Measurements from ENCODE around the gene FAM53C. TPM values are rescaled to one million over a fixed set of nuclear protein-coding genes. Genes with fewer than 3 reads are reported as not detected.

Gene FAM53C
- total RNA-seq, 1 experiment from 2014 or later = 36.4 TPM

DNA sequence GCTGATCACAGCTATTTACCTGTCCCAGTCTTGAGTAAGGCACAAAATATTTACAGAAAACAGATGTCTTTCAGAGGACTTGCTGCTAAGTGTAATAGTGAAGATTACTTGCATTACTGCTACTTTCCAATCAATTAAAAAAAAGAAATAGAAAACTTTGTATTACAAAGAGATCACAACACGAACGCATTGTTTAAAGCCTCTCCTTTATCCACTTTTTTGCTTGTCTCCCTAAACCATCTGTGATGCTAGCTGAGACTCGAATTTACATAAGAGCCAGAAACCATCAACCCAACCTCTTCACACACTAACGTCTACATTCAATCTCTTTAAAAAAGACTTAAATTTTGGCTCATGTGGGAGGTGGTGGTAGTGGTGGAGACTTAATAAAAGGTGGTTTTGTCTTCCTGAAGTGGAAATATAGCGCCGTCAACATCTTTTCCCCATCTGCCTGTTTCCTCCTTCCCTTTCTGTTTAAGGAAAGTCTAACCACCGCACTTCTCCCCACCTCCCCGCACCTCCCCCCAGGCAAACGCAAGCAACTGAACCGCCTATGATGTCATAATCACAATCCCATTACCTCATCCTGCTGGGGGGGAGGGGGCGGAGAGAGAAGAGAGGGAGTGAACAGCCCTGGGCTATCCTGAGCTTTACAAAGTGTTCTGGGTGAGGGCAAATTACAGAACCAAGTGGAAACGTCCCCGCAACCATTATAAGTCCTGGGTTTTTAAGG, 948 bp upstream of the FAM53C start:
- H3K4me1 ChIP-seq (ENCODE audit: control insufficient read depth in 1 of 2, insufficient read depth in 2 of 2, low read length in 2 of 2) = peaks cover 0 to 35% of the 10 kb centered on the region in 2 experiments; a peak in 3 of 4 replicates
- DNase-seq (ENCODE audit: low read depth, low spot score) = peak; percentile 81
- BruUV-seq (replicated peaks) = TSS peak; percentile 98
- ChIA-PET RAD21 (ENCODE audit: low non-redundant PET in 1 of 2, low total read pairs in 2 of 2, uncharacterized antibody in 2 of 2, unreplicated experiment in 2 of 2) (no interaction called here), CTCF (interaction anchor here (1.6 kb wide), 1 partner anchor 15 kb away, joined by 10 read pairs; the partner anchor contains the start of gene KDM3B), POLR2A (interaction anchor here (1.2 to 6.5 kb wide), 3 partner anchors 15 to 206 kb away, joined by 3 to 59 read pairs (median 5); partner anchors contain the start of genes ETF1, KDM3B and KIF20A)
- H3K9me2 ChIP-seq (ENCODE audit: insufficient read depth) = no peaks in the 10 kb centered on the region
- H3K36me3 ChIP-seq (ENCODE audit: control insufficient read depth in 1 of 2, insufficient read depth in 2 of 2, low read length in 2 of 2) = peaks cover 7 to 14% of the 10 kb centered on the region in 2 experiments; a peak in 3 of 4 replicates
- H3K9ac ChIP-seq (ENCODE audit: low read length) = peak overlapping the region; percentile 80
- H3K27ac ChIP-seq (ENCODE audit: low read depth, low read length) = peak overlapping the region; percentile 85
- intact Hi-C loops (cut with micrococcal nuclease) = no loop called here
- H3K27me3 ChIP-seq (ENCODE audit: insufficient read depth, low read length) = no peaks in the 10 kb centered on the region
- H4K20me1 ChIP-seq (ENCODE audit: insufficient read depth) = no peaks in the 10 kb centered on the region
- no peaks in the 10 kb centered on the region for H3K9me3 ChIP-seq (ENCODE audit: control insufficient read depth in 1 of 2, insufficient read depth in 1 of 2, low read depth in 1 of 2, low read length in 2 of 2)
- H2AFZ ChIP-seq (ENCODE audit: low read depth, low read length, poor library complexity, severe bottlenecking) = peak overlapping the region; percentile 41
- H3K79me2 ChIP-seq (ENCODE audit: insufficient read depth, low read length) = peaks cover 36% of the 10 kb centered on the region
- peak; percentile 50 for ATAC-seq
- H3K4me2 ChIP-seq (ENCODE audit: low read length) = peak overlapping the region; percentile 88
- peak overlapping the region; percentile 67 to 74 for H3K4me3 ChIP-seq (replicated peaks in 1 of 2; ENCODE audit: low read depth in 1 of 2, low read length in 2 of 2)
- TF ChIP-seq YY1 (IDR thresholded peaks at IDR 0.05; ENCODE audit: extremely low read depth, insufficient replicate concordance, low read depth, low read length) = peak; percentile 53
- TF ChIP-seq ELF1 (IDR thresholded peaks at IDR 0.05; ENCODE audit: borderline replicate concordance, low read depth) = no peak

DNA sequence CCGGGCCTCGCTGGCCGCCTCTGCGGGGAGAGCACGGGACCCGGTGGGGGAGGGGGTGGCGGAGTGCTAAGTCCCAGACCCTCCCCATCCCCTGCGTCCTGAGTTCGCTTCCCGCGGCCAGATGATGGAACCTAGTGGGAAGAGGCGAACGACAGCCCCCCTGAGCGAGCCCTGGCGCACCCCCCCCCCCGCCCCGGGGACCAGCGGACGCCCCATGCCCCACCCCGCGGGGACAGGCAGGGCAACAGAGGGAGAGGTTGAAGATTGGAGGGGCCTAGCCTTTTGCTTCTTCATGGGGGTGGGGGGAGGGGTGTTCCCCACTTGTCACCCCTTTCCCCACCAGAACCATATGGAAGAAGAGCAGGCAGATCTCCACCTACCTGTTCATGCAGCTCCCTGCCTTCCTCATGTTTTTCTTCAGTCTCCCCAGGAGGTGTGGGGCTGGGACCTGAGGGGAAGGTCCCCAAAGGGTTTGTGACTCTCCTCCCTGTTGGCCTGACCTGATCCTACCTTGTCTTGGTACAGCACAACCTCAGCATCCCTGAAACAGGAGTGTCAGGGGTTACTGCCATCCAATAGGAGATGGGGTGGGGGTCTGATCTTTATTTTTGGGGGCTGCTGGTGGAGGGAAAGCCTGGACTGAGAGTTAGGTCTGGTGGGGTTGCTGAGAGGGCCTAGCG, 485 bp downstream of the FAM53C start:
- Histone ChIP-seq H3K9me3 (ENCODE audit: control insufficient read depth in 1 of 2, insufficient read depth in 1 of 2, low read depth in 1 of 2, low read length in 2 of 2) (no peaks in the 10 kb centered on the region), H3K36me3 (ENCODE audit: control insufficient read depth in 1 of 2, insufficient read depth in 2 of 2, low read length in 2 of 2) (peaks cover 12 to 15% of the 10 kb centered on the region in 2 experiments), H3K79me2 (ENCODE audit: insufficient read depth, low read length) (peaks cover 37% of the 10 kb centered on the region), H3K9me2 (ENCODE audit: insufficient read depth) (no peaks in the 10 kb centered on the region), H3K9ac (ENCODE audit: low read length) (peak overlapping the region; percentile 80), H3K4me1 (ENCODE audit: control insufficient read depth in 1 of 2, insufficient read depth in 2 of 2, low read length in 2 of 2) (peaks cover 0 to 28% of the 10 kb centered on the region in 2 experiments; a peak in 2 of 4 replicates), H4K20me1 (ENCODE audit: insufficient read depth) (no peaks in the 10 kb centered on the region), H3K4me2 (ENCODE audit: low read length) (peak overlapping the region; percentile 88), H3K4me3 (replicated peaks in 1 of 2; ENCODE audit: low read depth in 1 of 2, low read length in 2 of 2) (peak overlapping the region; percentile 67 to 74), H2AFZ (ENCODE audit: low read depth, low read length, poor library complexity, severe bottlenecking) (no peak overlapping the region), H3K27me3 (ENCODE audit: insufficient read depth, low read length) (no peaks in the 10 kb centered on the region), H3K27ac (ENCODE audit: low read depth, low read length) (peak overlapping the region; percentile 85)
- 0 out of 2 replicates have a peak, but pooled peaks have one; percentile 2 for ATAC-seq
- ChIA-PET CTCF (interaction anchor here (1.0 to 5.1 kb wide), 3 partner anchors 14 to 15 kb away, joined by 6 to 40 read pairs (median 10); partner anchors contain the start of gene KDM3B), RAD21 (ENCODE audit: low non-redundant PET in 1 of 2, low total read pairs in 2 of 2, uncharacterized antibody in 2 of 2, unreplicated experiment in 2 of 2) (no interaction called here), POLR2A (interaction anchor here (1.0 to 6.5 kb wide), 7 partner anchors 9 to 205 kb away, joined by 3 to 59 read pairs (median 5); partner anchors contain the start of genes ETF1, KDM3B and KIF20A)
- intact Hi-C loops (cut with micrococcal nuclease) = no loop called here
- DNase-seq (ENCODE audit: low read depth, low spot score) = no peak
- no TSS peak for BruUV-seq (replicated peaks)
- TF ChIP-seq POLR2AphosphoS5 (IDR thresholded peaks at IDR 0.05; ENCODE audit: low read depth, low read length) = no peak
- no peak for TF ChIP-seq CBX3 (IDR thresholded peaks at IDR 0.05; ENCODE audit: low read depth)
- TF ChIP-seq, protein P1, sequence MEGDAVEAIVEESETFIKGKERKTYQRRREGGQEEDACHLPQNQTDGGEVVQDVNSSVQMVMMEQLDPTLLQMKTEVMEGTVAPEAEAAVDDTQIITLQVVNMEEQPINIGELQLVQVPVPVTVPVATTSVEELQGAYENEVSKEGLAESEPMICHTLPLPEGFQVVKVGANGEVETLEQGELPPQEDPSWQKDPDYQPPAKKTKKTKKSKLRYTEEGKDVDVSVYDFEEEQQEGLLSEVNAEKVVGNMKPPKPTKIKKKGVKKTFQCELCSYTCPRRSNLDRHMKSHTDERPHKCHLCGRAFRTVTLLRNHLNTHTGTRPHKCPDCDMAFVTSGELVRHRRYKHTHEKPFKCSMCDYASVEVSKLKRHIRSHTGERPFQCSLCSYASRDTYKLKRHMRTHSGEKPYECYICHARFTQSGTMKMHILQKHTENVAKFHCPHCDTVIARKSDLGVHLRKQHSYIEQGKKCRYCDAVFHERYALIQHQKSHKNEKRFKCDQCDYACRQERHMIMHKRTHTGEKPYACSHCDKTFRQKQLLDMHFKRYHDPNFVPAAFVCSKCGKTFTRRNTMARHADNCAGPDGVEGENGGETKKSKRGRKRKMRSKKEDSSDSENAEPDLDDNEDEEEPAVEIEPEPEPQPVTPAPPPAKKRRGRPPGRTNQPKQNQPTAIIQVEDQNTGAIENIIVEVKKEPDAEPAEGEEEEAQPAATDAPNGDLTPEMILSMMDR (IDR thresholded peaks at IDR 0.05 in 2 of 3, conservative IDR thresholded peaks at IDR 0.05 in 1 of 3; ENCODE audit: borderline replicate concordance in 1 of 3, insufficient read depth in 1 of 3, low read depth in 2 of 3, low read length in 2 of 3) = no peak
- no peak for TF ChIP-seq EZH2 (IDR thresholded peaks at IDR 0.05)
- TF ChIP-seq JUND (IDR thresholded peaks at IDR 0.05) = no peak
- TF ChIP-seq CEBPB (IDR thresholded peaks at IDR 0.05; ENCODE audit: low read depth) = no peak
- TF ChIP-seq RAD21 (IDR thresholded peaks at IDR 0.05; ENCODE audit: low read depth) = no peak
- TF ChIP-seq, protein P2, sequence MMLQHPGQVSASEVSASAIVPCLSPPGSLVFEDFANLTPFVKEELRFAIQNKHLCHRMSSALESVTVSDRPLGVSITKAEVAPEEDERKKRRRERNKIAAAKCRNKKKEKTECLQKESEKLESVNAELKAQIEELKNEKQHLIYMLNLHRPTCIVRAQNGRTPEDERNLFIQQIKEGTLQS (IDR thresholded peaks at IDR 0.05) = no peak
- no peak for TF ChIP-seq SP1 (IDR thresholded peaks at IDR 0.05; ENCODE audit: low read depth)
- no peak for TF ChIP-seq SRF (IDR thresholded peaks at IDR 0.05; ENCODE audit: low read depth)
- TF ChIP-seq YY1 (IDR thresholded peaks at IDR 0.05; ENCODE audit: extremely low read depth, insufficient replicate concordance, low read depth, low read length) = no peak
- TF ChIP-seq ZFX (IDR thresholded peaks at IDR 0.05) = no peak; the same call in 1 of the 2 replicates
- TF ChIP-seq FOSL1 (IDR thresholded peaks at IDR 0.05; ENCODE audit: low read depth) = no peak
- TF ChIP-seq ZNF274 (IDR thresholded peaks at IDR 0.05; ENCODE audit: low read depth, low read length) = no peak
